Colonic mucosa (tissue), 4 donors: Measurements from ENCODE around the gene PRPSAP1. TPM values are rescaled to one million over a fixed set of nuclear protein-coding genes. Genes with fewer than 3 reads are reported as not detected.
A peak's percentile ranks its signal among the peaks of the same experiment; 100 is the strongest.

Experiments used
- DNase-seq: peaks from one replicate; pipeline ENCODE4 v3.0.0-alpha.2; 2020
- H3K27ac ChIP-seq: fragments of 200-600 bp; one replicate; pipeline ENCODE4 v1.8.0; 2021
- H3K27me3 ChIP-seq: fragments of 200-600 bp; one replicate; pipeline ENCODE4 v1.8.0; 2021
- H3K36me3 ChIP-seq: fragments of 200-600 bp; one replicate; pipeline ENCODE4 v1.8.0; 2021
- H3K4me1 ChIP-seq: fragments of 200-600 bp; one replicate; pipeline ENCODE4 v1.8.0; 2021; ENCODE audit warnings: mild to moderate bottlenecking
- H3K4me3 ChIP-seq: fragments of 200-600 bp; one replicate; pipeline ENCODE4 v1.8.0; 2021
- H3K9ac ChIP-seq, 2 donors: one replicate each; pipeline ENCODE4 v1.7.0; 2013; ENCODE audit warnings: control low read depth in 2 of 2, low read depth in 2 of 2, low read length in 2 of 2
- H3K9me3 ChIP-seq: fragments of 200-600 bp; one replicate; pipeline ENCODE4 v1.8.0; 2021
- intact Hi-C: fragments of 100-400 bp; cut with DNase I; formaldehyde crosslinking; loops from one replicate; pipeline ENCODE4 v1.14.1; 2022
- total RNA-seq, 2 donors: library from RNA; stranded (reverse); fragmentation: NEBNext Ultra II Directional in 1 of 2; extraction: Animal tissue kit (Norgen Biotek cat#: 25700) in 1 of 2; gene quantifications; one replicate each; pipeline ENCODE4 v1.2.1, GENCODE V29; 2021
- TF ChIP-seq, protein P1 (sequence below): fragments of 200-600 bp; IDR thresholded peaks from one replicate; pipeline ENCODE4 v1.8.0; 2022; ENCODE audit warnings: antibody characterized with exemption, mild to moderate bottlenecking
- donor health status: healthy.
- donor health status: DM: no; HTN: no; CAD: no.
- donor health status: DM: no; HTN: no; CAD: no.

PRPSAP1 gene
- total RNA-seq, 2 donors from 2014 or later = 60.7 to 70.0 TPM

- no peaks in the 10 kb centered on the region for H3K36me3 ChIP-seq
- peak overlapping the region; percentile 43 for H3K4me3 ChIP-seq
- H3K9me3 ChIP-seq = no peaks in the 10 kb centered on the region
- peak overlapping the region; percentile 37 for H3K27ac ChIP-seq
- TF ChIP-seq, protein P1, sequence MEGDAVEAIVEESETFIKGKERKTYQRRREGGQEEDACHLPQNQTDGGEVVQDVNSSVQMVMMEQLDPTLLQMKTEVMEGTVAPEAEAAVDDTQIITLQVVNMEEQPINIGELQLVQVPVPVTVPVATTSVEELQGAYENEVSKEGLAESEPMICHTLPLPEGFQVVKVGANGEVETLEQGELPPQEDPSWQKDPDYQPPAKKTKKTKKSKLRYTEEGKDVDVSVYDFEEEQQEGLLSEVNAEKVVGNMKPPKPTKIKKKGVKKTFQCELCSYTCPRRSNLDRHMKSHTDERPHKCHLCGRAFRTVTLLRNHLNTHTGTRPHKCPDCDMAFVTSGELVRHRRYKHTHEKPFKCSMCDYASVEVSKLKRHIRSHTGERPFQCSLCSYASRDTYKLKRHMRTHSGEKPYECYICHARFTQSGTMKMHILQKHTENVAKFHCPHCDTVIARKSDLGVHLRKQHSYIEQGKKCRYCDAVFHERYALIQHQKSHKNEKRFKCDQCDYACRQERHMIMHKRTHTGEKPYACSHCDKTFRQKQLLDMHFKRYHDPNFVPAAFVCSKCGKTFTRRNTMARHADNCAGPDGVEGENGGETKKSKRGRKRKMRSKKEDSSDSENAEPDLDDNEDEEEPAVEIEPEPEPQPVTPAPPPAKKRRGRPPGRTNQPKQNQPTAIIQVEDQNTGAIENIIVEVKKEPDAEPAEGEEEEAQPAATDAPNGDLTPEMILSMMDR = no peak
- intact Hi-C loops = no loop called here
- peaks cover 7% of the 10 kb centered on the region for H3K4me1 ChIP-seq
- H3K9ac ChIP-seq = peak overlapping the region; percentile 66 to 78
- DNase-seq = peak; percentile 52
- peaks cover 16% of the 10 kb centered on the region for H3K27me3 ChIP-seq
Observed at GRCh38 chr17:76384987-76385891, 31.5 kb upstream of the PRPSAP1 start.

GRCh38 chr17:76384222-76384986 is 30.7 kb upstream of the PRPSAP1 start, which contains the start of gene SPHK1:
SPHK1 (plus strand) TSS chr17:76384609; CDS start chr17:76385645, 1,036 bp downstream.
- H3K36me3 ChIP-seq = no peaks in the 10 kb centered on the region
- peaks cover 16% of the 10 kb centered on the region for H3K27me3 ChIP-seq
- peak within 1 kb of the TSS; percentile 73 for H3K27ac ChIP-seq
- peaks cover 7% of the 10 kb centered on the region for H3K4me1 ChIP-seq
- peak; percentile 80 for DNase-seq
- TF ChIP-seq, protein P1 = no peak
- intact Hi-C loops = no loop called here
- H3K9me3 ChIP-seq = no peaks in the 10 kb centered on the region
- H3K9ac ChIP-seq = peak within 1 kb of the TSS; percentile 66 to 78
- H3K4me3 ChIP-seq = peak within 1 kb of the TSS; percentile 43

GRCh38 chr17:76383546-76384221 is 30.0 kb upstream of the PRPSAP1 start:
- H3K9me3 ChIP-seq = no peaks in the 10 kb centered on the region
- H3K9ac ChIP-seq = peak overlapping the region; percentile 63 to 78
- H3K27ac ChIP-seq = peak overlapping the region; percentile 73
- peak overlapping the region; percentile 43 for H3K4me3 ChIP-seq
- H3K27me3 ChIP-seq = peaks cover 16% of the 10 kb centered on the region
- TF ChIP-seq, protein P1 = no peak
- peaks cover 7% of the 10 kb centered on the region for H3K4me1 ChIP-seq
- intact Hi-C loops = no loop called here
- H3K36me3 ChIP-seq = no peaks in the 10 kb centered on the region
- DNase-seq = peak; percentile 44

GRCh38 chr17:76382803-76383545 is 29.3 kb upstream of the PRPSAP1 start:
- no peaks in the 10 kb centered on the region for H3K9me3 ChIP-seq
- H3K27me3 ChIP-seq = peaks cover 16% of the 10 kb centered on the region
- TF ChIP-seq, protein P1 = no peak
- H3K4me1 ChIP-seq = peaks cover 7% of the 10 kb centered on the region
- peak overlapping the region; percentile 43 for H3K4me3 ChIP-seq
- peak overlapping the region; percentile 73 for H3K27ac ChIP-seq
- H3K9ac ChIP-seq = peak overlapping the region; percentile 56 to 63
- DNase-seq = peak; percentile 76
- intact Hi-C loops = no loop called here
- no peaks in the 10 kb centered on the region for H3K36me3 ChIP-seq
